Tibial nerve (tissue), 4 donors: Measurements from ENCODE around the gene DENND11. TPM values are rescaled to one million over a fixed set of nuclear protein-coding genes. Genes with fewer than 3 reads are reported as not detected.

Source experiments
- DNase-seq, 2 donors: peaks; one replicate each; pipeline ENCODE4 v3.0.0-alpha.2; 2019; ENCODE audit warnings: low spot score in 2 of 2
- H3K27ac ChIP-seq, 4 donors: fragments of 200-600 bp; sonication (generic) in 3 of 4; one replicate each; pipeline ENCODE4 v1.5.1; 2017 to 2019; ENCODE audit warnings: mild to moderate bottlenecking in 1 of 4
- H3K27me3 ChIP-seq, 2 donors: fragments of 200-600 bp; sonication (generic) in 1 of 2; one replicate each; pipeline versions ENCODE4 v1.5.1 to v1.6.0; 2017 to 2019
- H3K36me3 ChIP-seq, 3 donors: fragments of 200-600 bp; sonication (generic); one replicate each; pipeline ENCODE4 v1.5.1; 2018 to 2019
- H3K4me1 ChIP-seq, 4 donors: fragments of 200-600 bp; sonication (generic) in 3 of 4; one replicate each; pipeline ENCODE4 v1.5.1; 2017 to 2019
- H3K4me3 ChIP-seq, 4 donors: fragments of 200-600 bp; sonication (generic) in 3 of 4; one replicate each; pipeline ENCODE4 v1.5.1; 2017 to 2019; ENCODE audit warnings: mild to moderate bottlenecking in 1 of 4, moderate library complexity in 1 of 4
- H3K9me3 ChIP-seq, 4 donors: fragments of 200-600 bp; sonication (generic) in 3 of 4; one replicate each; pipeline ENCODE4 v1.5.1; 2017 to 2019
- CTCF ChIP-seq, 5 experiments: fragments of 200-600 bp in 3 of 5; fragments of 450-650 bp in 2 of 5; sonication (generic) in 3 of 5; IDR thresholded peaks; one replicate each; pipeline ENCODE4 v1.5.1; 2016 to 2019; ENCODE audit warnings: antibody characterized with exemption in 5 of 5, mild to moderate bottlenecking in 3 of 5, moderate library complexity in 2 of 5
- EP300 ChIP-seq, 2 donors: sonication (generic); formaldehyde crosslinking; IDR thresholded peaks; one replicate each; pipeline ENCODE4 v1.6.1; 2017; ENCODE audit warnings: antibody characterized with exemption in 2 of 2, mild to moderate bottlenecking in 1 of 2
- POLR2A ChIP-seq, 2 donors: fragments of 450-650 bp; IDR thresholded peaks; one replicate each; pipeline ENCODE4 v1.6.1; 2017; ENCODE audit warnings: antibody characterized with exemption in 2 of 2, mild to moderate bottlenecking in 2 of 2, moderate library complexity in 2 of 2
- WGBS, 2 donors: methylation state at CpG; one replicate each; pipeline ENCODE4 v1.1.5; 2018; 5-methylcytosine and 5-hydroxymethylcytosine counted together
- total RNA-seq, 4 donors: library from RNA; depleted of rRNA; stranded (reverse); fragments of >200 nt; gene quantifications; one replicate each; pipeline ENCODE4 v1.1.0, GENCODE V29; 2016

The DENND11 gene
- total RNA-seq, 4 donors from 2014 or later: 14.1 to 16.7 (median 15.5) TPM

GRCh38 chr7:141666071-141666470 lies 35.9 kb downstream of the DENND11 start:
- no peak for DNase-seq
- TF ChIP-seq POLR2A (IDR thresholded peaks at IDR 0.05) (no peak), CTCF (IDR thresholded peaks at IDR 0.05) (no peak), EP300 (IDR thresholded peaks at IDR 0.05) (no peak)
- Histone ChIP-seq H3K4me3 (no peak overlapping the region), H3K36me3 (peaks cover 0 to 67% (median 3%) of the 10 kb centered on the region in 3 donors), H3K4me1 (no peaks in the 10 kb centered on the region), H3K27ac (no peak overlapping the region), H3K27me3 (no peaks in the 10 kb centered on the region), H3K9me3 (no peaks in the 10 kb centered on the region)
- WGBS, 2 donors: 90 to 94% methylated on average over 4 of the region's 4 CpGs

GRCh38 chr7:141665208-141666035 lies 36.5 kb downstream of the DENND11 start:
- Histone ChIP-seq H3K27me3 (no peaks in the 10 kb centered on the region), H3K27ac (no peak overlapping the region), H3K4me1 (no peaks in the 10 kb centered on the region), H3K4me3 (no peak overlapping the region), H3K36me3 (peaks cover 0 to 69% (median 3%) of the 10 kb centered on the region in 3 donors), H3K9me3 (no peaks in the 10 kb centered on the region)
- 92 to 94% methylated on average over 18 of the region's 18 CpGs for WGBS, 2 donors
- no peak for TF ChIP-seq CTCF (IDR thresholded peaks at IDR 0.05)
- TF ChIP-seq POLR2A (IDR thresholded peaks at IDR 0.05): no peak
- TF ChIP-seq EP300 (IDR thresholded peaks at IDR 0.05): no peak
- DNase-seq: no peak

GRCh38 chr7:141664450-141664849 lies 37.5 kb downstream of the DENND11 start:
- Histone ChIP-seq H3K4me1 (no peaks in the 10 kb centered on the region), H3K9me3 (no peaks in the 10 kb centered on the region), H3K36me3 (peaks cover 0 to 78% (median 3%) of the 10 kb centered on the region in 3 donors), H3K4me3 (no peak overlapping the region), H3K27ac (no peak overlapping the region), H3K27me3 (no peaks in the 10 kb centered on the region)
- DNase-seq: no peak
- 88 to 95% methylated on average over 6 of the region's 6 CpGs for WGBS, 2 donors
- no peak for TF ChIP-seq CTCF (IDR thresholded peaks at IDR 0.05)
- TF ChIP-seq POLR2A (IDR thresholded peaks at IDR 0.05): no peak
- no peak for TF ChIP-seq EP300 (IDR thresholded peaks at IDR 0.05)

GRCh38 chr7:141663081-141663849 lies 38.7 kb downstream of the DENND11 start:
- Histone ChIP-seq H3K36me3 (peaks cover 0 to 78% (median 3%) of the 10 kb centered on the region in 3 donors), H3K27ac (peak overlapping the region in 1 of 4 donors; percentile 20), H3K27me3 (no peaks in the 10 kb centered on the region), H3K4me1 (no peaks in the 10 kb centered on the region), H3K9me3 (no peaks in the 10 kb centered on the region), H3K4me3 (no peak overlapping the region)
- WGBS, 2 donors: 41% methylated on average over 6 of the region's 6 CpGs
- TF ChIP-seq POLR2A (IDR thresholded peaks at IDR 0.05) (no peak), CTCF (IDR thresholded peaks at IDR 0.05) (no peak), EP300 (IDR thresholded peaks at IDR 0.05) (no peak)
- no peak for DNase-seq

- no peaks in the 10 kb centered on the region for H3K27me3 ChIP-seq
- no peak overlapping the region for H3K4me3 ChIP-seq
- H3K4me1 ChIP-seq: no peaks in the 10 kb centered on the region
- TF ChIP-seq POLR2A (IDR thresholded peaks at IDR 0.05) (no peak), CTCF (IDR thresholded peaks at IDR 0.05) (no peak), EP300 (IDR thresholded peaks at IDR 0.05) (peak in 1 of 2 donors; percentile 45)
- H3K36me3 ChIP-seq: peaks cover 0 to 85% (median 2%) of the 10 kb centered on the region in 3 donors
- no peaks in the 10 kb centered on the region for H3K9me3 ChIP-seq
- peak overlapping the region in 2 of 4 donors; percentile 14 to 19 for H3K27ac ChIP-seq
- peak in 1 of 2 donors; percentile 18 for DNase-seq
- 70% methylated on average over 4 of the region's 4 CpGs for WGBS, 2 donors
Measured at GRCh38 chr7:141660259-141660658, 41.7 kb downstream of the DENND11 start.
